ENCODE measurements around the gene SEMA6B.

SEMA6B gene

GRCh38 chr19:4586691-4587090 lies 27.2 kb upstream of the SEMA6B start:
- no peak for DNase-seq

DNA sequence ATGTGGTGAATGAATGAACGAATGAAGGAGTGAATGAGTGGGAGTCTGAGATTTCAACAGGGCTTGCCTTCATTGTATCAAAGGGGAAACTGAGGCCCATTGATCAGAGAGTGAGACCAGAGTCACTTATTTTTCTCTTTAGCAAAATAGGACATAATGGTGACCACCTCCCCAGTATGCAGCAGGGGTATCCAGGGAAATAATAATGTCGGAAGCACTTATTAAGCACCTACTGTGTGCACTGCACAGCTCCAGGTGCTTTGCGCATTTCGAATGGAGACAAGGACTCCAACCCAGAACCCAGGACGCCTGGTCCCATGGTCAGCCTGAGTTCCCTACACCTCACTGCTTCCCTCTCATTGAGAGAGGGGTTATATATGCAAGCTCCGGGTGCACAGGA lies 26.8 kb upstream of the SEMA6B start:
- DNase-seq, result no peak

DNA sequence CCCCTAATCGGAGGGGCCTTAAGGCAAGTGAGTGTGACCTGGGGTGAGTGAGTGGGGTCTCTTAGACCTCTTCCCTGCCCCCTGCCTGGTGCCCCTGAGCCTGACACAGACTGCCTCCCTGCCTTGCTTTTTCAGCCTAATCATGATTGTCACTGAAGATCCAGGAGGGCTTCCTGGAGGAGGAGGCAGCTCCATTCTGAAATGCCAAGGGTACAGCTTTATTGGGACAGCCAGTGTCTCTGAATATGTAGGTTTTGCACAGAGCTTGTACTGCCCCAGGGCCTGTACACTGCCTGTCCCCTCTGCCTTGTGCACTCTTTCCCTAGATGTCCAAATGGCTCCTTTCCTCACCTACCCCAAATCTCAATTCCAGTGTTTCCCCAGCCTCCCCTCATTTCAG lies 26.1 kb upstream of the SEMA6B start:
- DNase-seq, result no peak

DNA sequence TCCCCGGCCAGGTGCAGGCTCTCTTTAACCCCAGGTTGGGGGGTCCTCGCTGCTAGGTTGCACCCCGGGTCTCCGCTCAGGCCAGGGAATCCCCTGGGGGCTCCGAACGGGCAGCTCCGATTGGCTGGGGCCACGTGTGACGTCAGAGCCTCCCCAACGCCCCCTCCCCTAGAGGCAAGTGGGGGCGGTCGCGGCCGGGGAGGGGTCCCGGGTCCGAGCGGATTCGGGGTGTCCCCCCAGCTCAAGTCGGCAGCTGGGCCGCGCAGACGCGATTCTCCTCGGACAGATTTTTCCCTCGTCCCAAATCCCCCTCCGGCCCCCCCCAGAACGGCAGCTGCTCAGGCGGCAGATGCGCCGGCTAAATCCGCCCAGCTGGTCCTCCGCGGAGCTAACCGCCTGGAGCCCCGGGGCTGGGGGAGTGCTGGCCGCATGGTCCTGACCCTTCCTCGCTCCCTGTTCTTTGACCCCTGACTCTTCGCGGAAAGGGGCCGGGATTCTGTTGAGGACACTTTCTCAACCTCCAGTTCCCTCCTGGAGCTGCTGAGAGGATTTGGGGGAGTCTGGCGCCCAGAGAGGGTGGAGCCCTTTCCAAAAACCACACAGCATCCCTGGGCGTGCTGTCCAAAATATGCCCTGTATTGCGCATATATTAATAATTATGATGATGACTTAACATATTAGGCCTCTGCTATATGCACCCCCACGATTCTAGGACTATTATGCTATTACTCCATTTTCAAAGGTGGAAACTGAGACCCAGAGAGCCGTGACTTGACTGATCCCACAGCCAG lies 25.4 kb upstream of the SEMA6B start:
- peak; percentile 87 for DNase-seq

DNA sequence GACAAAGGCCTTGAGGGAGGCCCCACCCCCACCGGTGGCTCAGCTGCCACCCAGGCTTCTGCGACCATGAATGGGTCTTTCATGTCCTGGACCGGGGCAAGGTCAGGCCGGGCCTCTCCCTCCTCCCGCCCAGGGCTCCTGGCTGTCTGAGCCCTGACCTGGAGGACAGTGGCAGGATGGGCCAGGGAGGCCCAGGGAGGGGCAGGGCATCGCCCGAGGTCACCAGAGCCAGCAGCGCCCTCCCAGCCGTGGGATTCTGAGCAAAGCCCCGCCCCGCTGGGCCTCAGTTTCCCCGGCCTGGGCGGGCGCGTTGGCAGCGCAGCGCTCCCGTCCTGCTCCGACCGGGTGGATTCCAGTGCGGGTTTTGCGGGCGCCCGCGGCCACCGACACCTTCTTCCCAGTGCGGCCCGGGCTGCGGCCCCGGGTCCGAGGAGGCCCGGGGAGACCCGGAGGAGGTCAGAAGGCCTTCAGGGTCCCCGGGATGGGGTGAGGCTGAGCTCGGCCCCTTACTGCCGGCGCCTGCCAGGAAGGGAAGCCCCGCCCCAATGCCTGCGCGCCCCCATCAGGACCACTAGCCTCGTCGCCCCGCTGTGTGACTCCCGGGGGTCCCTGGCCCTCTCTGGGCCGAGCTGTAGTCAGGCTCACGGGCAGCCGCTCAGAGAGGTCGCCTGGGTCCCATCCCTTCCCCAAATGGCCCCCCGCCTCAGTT lies 24.6 kb upstream of the SEMA6B start:
- DNase-seq, result no peak

DNA sequence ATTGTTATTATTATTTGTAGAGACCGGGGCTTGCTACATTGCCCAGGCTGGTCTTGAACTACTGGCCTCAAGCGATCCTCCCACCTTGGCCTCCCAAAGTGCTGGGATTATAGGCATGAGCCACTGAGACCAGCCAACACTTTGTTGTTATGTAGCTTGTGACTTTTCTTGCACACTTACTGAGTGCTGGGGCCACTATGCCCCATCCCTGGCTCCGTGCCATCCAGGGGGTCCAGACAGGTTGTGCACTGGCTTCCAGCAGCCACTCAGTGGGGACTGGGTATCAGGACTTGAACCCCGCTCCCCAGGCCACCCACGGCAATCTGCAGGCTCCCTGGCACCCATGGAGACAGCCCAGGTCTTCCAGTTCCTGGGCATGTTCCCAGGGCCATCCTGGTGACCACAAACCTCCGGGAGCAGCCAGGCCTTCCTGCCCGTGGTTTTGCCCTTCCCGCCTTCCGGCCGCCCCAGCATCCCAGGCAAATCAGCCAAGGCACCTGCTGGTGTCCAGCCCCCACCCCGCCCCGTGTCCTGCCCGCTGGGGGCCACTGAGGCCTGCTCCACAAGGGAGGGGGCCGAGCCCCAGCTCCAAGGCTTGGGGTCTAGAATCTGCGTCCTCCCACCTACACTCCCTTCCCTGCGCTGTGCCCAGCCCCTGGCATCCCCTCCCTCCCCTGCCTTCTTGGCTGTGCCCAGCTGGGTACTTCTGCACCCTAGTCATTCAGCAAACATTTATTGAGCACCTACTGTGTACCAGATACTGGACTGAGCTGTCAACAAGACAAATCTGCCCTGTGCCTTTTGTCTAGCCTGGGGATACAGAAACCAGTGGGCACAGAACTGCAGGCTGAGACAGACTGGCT lies 23.7 kb upstream of the SEMA6B start:
- DNase-seq, result no peak

- DNase-seq, result no peak
Measured at GRCh38 chr19:4581666-4582553, 22.4 kb upstream of the SEMA6B start.

DNA sequence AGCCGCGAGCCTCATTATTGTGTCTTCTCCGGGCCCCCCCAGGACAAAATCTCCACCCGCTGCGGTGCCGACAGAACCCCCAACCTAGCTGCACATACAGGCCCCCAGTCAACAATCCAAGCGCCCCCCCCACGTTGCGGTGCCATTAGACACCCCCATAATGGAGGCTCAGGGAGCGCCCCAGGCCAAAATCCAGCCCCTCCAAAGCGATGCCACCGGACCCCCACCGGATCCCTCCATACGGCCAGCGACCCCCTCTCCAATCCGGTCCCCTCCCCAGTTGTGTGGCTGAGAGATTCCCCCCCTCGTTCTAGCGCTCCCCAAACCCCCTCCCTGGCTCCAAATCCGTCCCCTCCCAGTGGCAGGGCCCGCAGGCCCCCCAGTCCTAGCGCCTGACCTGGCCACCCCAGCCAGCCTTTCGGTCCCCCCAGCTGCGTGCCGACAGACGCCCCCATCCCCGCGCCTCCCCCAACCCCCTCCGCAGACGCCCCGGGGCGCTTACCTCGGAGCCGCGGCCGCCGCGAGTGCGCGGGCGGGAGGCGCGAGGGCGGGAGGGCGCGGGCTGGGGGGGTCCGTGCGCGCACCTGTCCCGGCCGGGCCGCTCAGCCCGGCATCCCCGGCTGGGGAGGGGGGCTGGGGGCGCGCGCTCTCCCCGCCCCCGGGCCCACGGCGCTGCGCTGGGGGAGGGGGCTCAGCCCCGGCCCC lies 21.6 kb upstream of the SEMA6B start:
- DNase-seq, result no peak

DNA sequence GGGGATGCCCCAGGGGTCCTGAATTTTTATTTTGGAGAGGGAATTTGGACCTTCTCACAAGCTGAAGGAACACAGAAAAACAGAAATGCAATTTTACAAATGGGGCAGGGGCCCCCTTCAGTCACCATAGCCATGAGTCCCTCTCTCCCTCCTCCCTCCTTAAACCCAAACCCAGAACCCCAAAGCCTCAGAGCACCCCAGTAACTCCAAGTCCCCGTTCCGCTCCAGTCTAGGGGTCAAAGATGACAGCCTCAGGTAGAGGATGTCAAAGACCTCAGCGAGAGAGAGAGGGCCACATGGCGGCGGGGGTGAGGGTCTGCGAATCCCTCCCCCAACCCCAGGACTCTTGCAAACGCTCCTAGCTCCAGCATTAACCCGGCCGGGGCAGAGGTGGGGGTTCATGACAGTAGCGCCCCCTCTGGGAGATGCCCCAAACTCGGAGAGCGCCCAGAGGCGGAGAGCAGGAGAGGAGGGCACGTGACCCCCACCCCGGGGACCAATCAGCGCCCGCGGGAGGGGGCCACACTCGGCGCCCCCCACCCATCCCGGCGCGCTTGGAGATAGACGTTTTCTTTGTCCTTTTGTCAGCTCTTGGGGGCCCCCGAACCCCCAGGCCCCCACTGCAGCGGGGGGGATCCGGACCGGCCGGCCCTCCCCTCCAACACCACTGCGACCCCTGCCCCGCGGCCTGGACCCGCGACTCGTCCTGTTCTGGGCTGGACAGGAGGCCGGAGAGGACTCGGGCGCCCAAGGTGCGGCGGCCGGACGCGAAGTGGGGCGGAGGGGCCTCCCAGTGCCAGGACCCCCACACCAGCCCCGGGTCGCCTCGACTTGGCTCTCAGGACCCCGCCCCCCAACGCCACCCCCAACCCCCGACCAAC lies 20.8 kb upstream of the SEMA6B start:
- DNase-seq, result no peak

- no peak for DNase-seq
Measured at GRCh38 chr19:4579389-4579788, 19.9 kb upstream of the SEMA6B start.

DNA sequence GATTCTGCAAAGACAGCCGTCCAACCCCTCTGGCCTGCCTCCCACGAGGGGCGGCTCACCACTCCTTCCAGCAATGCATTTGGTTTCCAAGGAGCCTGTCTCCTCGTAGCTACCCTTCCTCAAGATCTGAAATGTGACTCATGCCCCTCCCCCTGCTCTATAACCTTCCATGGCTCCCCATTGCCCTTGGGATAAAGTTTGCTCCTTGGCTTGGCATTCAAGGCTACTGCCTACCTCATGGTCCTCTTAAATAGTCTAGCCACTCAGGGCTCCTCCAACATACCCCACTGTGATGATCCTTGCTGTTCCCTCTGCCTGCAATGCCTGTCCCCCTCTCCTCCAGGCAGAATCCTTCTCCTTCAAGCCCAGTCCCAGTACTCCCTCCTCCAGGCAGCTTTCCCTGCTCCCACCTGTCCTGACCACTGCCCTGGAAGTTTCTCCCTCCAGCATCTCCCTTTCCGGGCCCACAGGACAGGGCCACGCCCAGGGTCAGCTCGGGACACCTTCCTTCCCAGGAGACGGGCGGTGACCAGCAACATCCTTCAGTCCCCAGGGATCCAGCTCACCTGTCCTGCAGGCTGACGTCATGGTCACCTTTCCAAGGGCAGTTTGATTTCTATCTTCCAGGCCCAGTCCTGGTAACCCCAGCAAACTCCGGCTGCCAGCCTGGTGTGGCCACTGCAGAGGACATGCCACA lies 19.2 kb upstream of the SEMA6B start:
- DNase-seq, result no peak

- no peak for DNase-seq
Measured at GRCh38 chr19:4577020-4577782, 17.7 kb upstream of the SEMA6B start.

DNA sequence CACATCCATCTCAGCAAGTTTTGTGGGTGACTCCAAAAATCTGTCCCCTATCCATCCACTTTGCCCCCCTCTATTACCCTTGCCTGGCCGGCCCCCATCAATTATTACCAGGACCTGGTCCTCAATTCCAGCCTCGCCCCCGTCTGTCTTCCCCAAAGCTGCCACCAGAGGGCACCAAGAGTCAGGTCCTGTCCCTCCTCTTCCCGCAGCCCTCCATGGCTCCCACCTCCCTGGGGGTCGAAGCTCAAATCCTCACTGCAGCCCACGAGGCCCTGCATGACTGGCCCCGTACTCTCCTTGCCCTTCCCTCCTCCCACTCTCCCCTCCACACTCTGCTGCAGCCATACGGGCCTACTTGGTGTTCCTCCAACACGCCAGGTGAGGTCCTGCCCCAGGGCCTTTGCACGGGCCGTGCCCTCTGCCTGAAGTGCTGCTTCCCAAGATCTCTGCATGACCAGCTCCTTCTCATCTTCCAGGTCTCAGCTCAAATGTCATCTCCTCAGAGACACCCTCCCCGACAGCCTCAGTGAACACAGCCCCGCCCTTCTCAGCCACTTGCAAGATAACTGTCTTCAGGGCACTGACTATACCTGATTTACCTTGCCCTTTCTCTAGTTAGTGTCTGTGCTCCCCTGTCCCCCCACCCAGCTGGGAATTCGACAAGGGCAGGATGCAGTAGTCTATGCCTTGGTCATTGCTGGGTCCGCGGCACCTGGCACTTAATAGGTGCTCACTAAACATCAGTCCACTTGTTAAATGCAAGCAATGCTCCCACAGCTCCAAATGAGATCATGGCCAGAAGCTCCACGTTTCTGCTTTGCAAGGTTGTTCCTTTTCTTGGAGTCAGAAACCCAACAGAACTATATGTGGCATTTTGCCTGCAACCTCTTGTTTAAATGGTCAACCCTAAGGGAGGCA lies 16.8 kb upstream of the SEMA6B start:
- DNase-seq, result peak; percentile 73

GRCh38 chr19:4575267-4576015 lies 16.0 kb upstream of the SEMA6B start:
- peak; percentile 81 for DNase-seq

DNA sequence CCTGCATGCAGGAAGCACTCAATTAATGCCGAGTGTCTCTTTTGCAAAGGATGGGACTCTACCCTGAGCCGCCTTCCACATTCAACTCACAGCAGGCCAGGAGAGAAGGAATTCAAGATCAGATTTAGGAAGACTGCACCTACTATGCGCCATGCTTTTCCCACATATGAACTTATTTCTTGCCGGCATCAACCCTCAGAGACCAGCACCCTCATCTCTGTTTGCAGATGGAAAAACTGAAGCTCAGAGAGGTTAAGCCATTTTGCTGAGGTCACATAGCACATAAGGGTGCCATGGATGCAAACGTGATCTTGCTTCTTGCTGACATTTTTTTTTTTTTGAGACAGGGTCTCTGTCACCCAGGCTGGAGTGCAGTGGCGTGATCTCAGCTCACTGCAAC lies 14.2 kb upstream of the SEMA6B start:
- no peak for DNase-seq

- peak; percentile 86 for DNase-seq
Measured at GRCh38 chr19:4571305-4571917, 11.9 kb upstream of the SEMA6B start.

GRCh38 chr19:4570916-4571304 lies 11.4 kb upstream of the SEMA6B start:
- no peak for DNase-seq

Data from right hindlimb (tissue), 1 donor.